Duodenal mucosa (tissue), 2 donors: ENCODE results near the gene SYT7.
"Not testable (repeated sequence)": the region's sequence is repeated elsewhere in the genome, so short reads cannot be mapped to it uniquely, and the experiment has no call there.

Source experiments
- H3K27ac ChIP-seq: one replicate; pipeline ENCODE4 v1.7.0; 2013; ENCODE audit warnings: low read depth, low read length
- H3K27me3 ChIP-seq, 2 donors: one replicate each; pipeline ENCODE4 v1.7.0; 2013; ENCODE audit warnings: low read length in 2 of 2, control low read depth in 1 of 2; ENCODE audit not compliant: insufficient read depth in 2 of 2, control insufficient read depth in 1 of 2
- H3K36me3 ChIP-seq, 2 donors: one replicate each; pipeline ENCODE4 v1.7.0; 2013; ENCODE audit warnings: low read length in 2 of 2, control low read depth in 1 of 2; ENCODE audit not compliant: insufficient read depth in 2 of 2, control insufficient read depth in 1 of 2
- H3K4me1 ChIP-seq, 2 donors: one replicate each; pipeline ENCODE4 v1.7.0; 2013; ENCODE audit warnings: low read length in 2 of 2, control low read depth in 1 of 2; ENCODE audit not compliant: insufficient read depth in 2 of 2, control insufficient read depth in 1 of 2
- H3K4me3 ChIP-seq, 2 donors: one replicate each; pipeline ENCODE4 v1.7.0; 2013; ENCODE audit warnings: low read length in 2 of 2, low read depth in 1 of 2
- H3K9ac ChIP-seq, 2 donors: one replicate each; pipeline ENCODE4 v1.7.0; 2013; ENCODE audit warnings: low read length in 2 of 2, low read depth in 1 of 2
- H3K9me3 ChIP-seq, 2 donors: one replicate each; pipeline ENCODE4 v1.7.0; 2013; ENCODE audit warnings: low read length in 2 of 2, control low read depth in 1 of 2; ENCODE audit not compliant: control insufficient read depth in 1 of 2

SYT7 gene

DNA sequence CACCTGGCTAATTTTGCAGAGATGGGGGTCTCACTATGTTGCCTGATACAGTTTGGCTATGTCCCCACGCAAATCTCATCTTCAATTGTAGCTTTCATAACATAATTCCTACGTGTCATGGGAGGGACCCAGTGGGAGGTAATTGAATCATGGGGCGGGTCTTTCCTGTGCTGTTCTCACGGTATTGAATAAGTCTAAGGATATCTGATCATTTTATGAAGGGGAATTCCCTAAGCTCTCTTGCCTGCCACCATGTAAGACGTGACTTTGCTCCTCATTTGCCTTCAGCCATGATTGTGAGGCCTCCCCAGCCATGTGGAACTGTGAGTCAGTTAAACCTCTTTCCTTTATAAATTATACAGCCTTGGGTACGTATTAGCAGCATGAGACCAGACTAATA lies 113.3 kb downstream of the SYT7 start:
- H3K4me1 ChIP-seq, H3K27me3 ChIP-seq, H3K4me3 ChIP-seq, H3K9me3 ChIP-seq, H3K27ac ChIP-seq, H3K9ac ChIP-seq: not testable (repeated sequence)
- peaks cover 9 to 14% of the 10 kb centered on the region in 2 donors for H3K36me3 ChIP-seq
